K562 (cell line): ENCODE data around the gene IL37. TPM values are rescaled to one million over a fixed set of nuclear protein-coding genes. Genes with fewer than 3 reads are reported as not detected.

ENCODE experiments used
- BCOR ChIP-seq: fragments of 450-650 bp; IDR thresholded peaks from 2 replicates; pipeline ENCODE4 v1.6.1; 2016
- DPF2 ChIP-seq: fragments of 450-650 bp; IDR thresholded peaks from 2 replicates; pipeline ENCODE4 v1.6.1; 2016
- GABPB2 ChIP-seq: fragments of 250-450 bp; sonication (Bioruptor Pico); conservative IDR thresholded peaks from 2 replicates; pipeline ENCODE4 v1.5.1; 2021; ENCODE audit warnings: mild to moderate bottlenecking
- GTF2F1 ChIP-seq: IDR thresholded peaks from 2 replicates; pipeline ENCODE4 v1.6.1; 2011; ENCODE audit warnings: low read depth, low read length, improper control_type of control experiment
- HDAC1 ChIP-seq, 2 experiments: fragments of 450-650 bp; IDR thresholded peaks; 2 replicates each; pipeline ENCODE4 v1.6.1; 2016 to 2017; ENCODE audit warnings: inconsistent platforms in 1 of 2, mild to moderate bottlenecking in 1 of 2, moderate library complexity in 1 of 2
- JUND ChIP-seq, 2 experiments: IDR thresholded peaks; 2 replicates in 1 of 2; 3 replicates in 1 of 2; pipeline ENCODE4 v1.6.1; 2011; ENCODE audit warnings: borderline replicate concordance in 2 of 2, low read depth in 2 of 2, low read length in 2 of 2, improper control_type of control experiment in 1 of 2, missing biosample characterization in 1 of 2, missing genetic modification characterization in 1 of 2, missing genetic modification reagents in 1 of 2
- MAFG ChIP-seq: fragments of 450-650 bp; conservative IDR thresholded peaks from 2 replicates; pipeline ENCODE4 v1.6.1; 2016; ENCODE audit warnings: missing genetic modification characterization, missing compliant biosample characterization
- RCOR1 ChIP-seq, 2 experiments: IDR thresholded peaks; 2 replicates each; pipeline ENCODE4 v1.6.1; 2012; ENCODE audit warnings: low read depth in 2 of 2, low read length in 2 of 2, borderline replicate concordance in 1 of 2, improper control_type of control experiment in 1 of 2
- SMARCE1 ChIP-seq: fragments of 450-650 bp; IDR thresholded peaks from 2 replicates; pipeline ENCODE4 v1.7.1; 2016; ENCODE audit warnings: mild to moderate bottlenecking
- TAL1 ChIP-seq: fragments of 450-650 bp; IDR thresholded peaks from 2 replicates; pipeline ENCODE4 v1.6.1; 2016; ENCODE audit warnings: mild to moderate bottlenecking
- ZNF589 ChIP-seq: fragments of 200-800 bp; sonication (Bioruptor generic); IDR thresholded peaks from 2 replicates; pipeline ENCODE4 v1.6.1; 2016; ENCODE audit warnings: low read depth, missing genetic modification characterization, missing compliant biosample characterization
- ZNF785 ChIP-seq: fragments of 250-450 bp; sonication (Bioruptor Pico); IDR thresholded peaks from 2 replicates; pipeline ENCODE4 v1.4.0; 2020; ENCODE audit warnings: mild to moderate bottlenecking
- polyA plus RNA-seq, 8 experiments: library from polyadenylated mRNA; depleted of rRNA in 4 of 8; stranded (reverse) in 5 of 8; unstranded in 3 of 8; fragments of >200 nt; fragmentation: Nextera tagmentation in 2 of 8; fragmentation: Illumina TruSeq in 1 of 8; extraction: Ambion mirVana in 2 of 8; extraction: Trizol in 1 of 8; gene quantifications; 2 replicates each; pipeline versions ENCODE4 v1.2.1 to v1.2.3, GENCODE V29; 2011 to 2014; ENCODE audit warnings: inconsistent platforms in 1 of 8, missing spikeins in 1 of 8
- total RNA-seq, 7 experiments: library from RNA; depleted of rRNA in 6 of 7; stranded (reverse); fragments of >200 nt in 6 of 7; fragmentation: Illumina TruSeq in 2 of 7; extraction: Trizol in 2 of 7; gene quantifications; 2 replicates each; pipeline versions ENCODE4 v1.2.1 to v1.2.3, GENCODE V29; 2011 to 2021; ENCODE audit warnings: low replicate concordance in 1 of 7
- TF ChIP-seq, protein P1 (sequence below): fragments of 250-450 bp; sonication (Bioruptor Pico); IDR thresholded peaks from 2 replicates; pipeline ENCODE4 v1.8.0; 2022; ENCODE audit warnings: moderate library complexity, mild to moderate bottlenecking, inconsistent platforms
- TF ChIP-seq, protein P2 (sequence below), 2 experiments: fragments of 450-650 bp in 1 of 2; sonication (generic) in 1 of 2; formaldehyde crosslinking in 1 of 2; IDR thresholded peaks in 1 of 2; conservative IDR thresholded peaks in 1 of 2; 2 replicates each; pipeline versions ENCODE4 v1.6.1 to v1.8.1; 2016 to 2023; ENCODE audit warnings: mild to moderate bottlenecking in 2 of 2, moderate library complexity in 2 of 2, inconsistent platforms in 1 of 2, missing genetic modification reagents in 1 of 2
- TF ChIP-seq, protein P3 (sequence below), 2 experiments: fragments of 450-650 bp in 1 of 2; sonication (generic) in 1 of 2; formaldehyde crosslinking in 1 of 2; IDR thresholded peaks; 2 replicates each; pipeline versions ENCODE4 v1.7.1 to v1.9.0; 2016 to 2022; ENCODE audit warnings: inconsistent platforms in 1 of 2, mild to moderate bottlenecking in 1 of 2, missing genetic modification reagents in 1 of 2

IL37 gene
- total and polyA plus RNA-seq, 9 of the 15 experiments (the other 6 are each of a cell fraction or from before 2014, with no cell fraction given) = not detected

DNA sequence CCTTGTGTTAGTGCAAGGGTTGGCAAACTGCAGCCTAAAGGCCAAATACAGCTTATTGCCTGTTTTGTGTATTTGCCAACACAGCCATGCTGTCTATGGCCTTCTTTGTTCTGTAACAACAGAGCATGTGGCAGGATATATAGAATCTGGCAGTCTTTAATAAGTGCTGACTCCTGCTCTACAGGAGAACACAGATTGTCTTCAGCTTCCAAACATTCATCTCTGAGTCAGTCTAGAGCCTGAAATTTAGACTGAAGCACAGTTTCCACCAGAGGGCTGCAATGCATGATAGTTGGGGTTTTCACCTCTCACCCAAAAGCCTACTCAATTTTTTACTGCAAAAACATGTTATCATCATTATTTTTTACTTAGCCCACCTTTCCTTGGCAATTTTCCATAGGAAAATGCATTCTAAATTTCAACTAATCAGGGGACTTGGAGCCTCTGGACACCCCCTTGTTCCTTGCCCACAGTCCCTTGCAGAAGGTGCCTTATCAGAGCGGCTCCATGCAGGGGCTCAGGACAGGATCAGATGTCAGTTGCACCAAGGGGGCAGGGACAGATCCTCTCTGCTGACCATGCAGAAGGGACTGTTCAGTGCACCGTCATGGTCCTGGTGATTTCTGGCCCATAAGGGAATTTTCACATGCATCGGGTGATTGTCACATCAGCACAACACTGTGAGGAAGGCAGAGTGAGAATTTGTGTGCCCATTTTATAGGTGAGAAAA, 12.4 kb downstream of the IL37 start (continued):
- peak in 1 of 2 experiments; percentile 38; a peak in 1 of 4 replicates for TF ChIP-seq RCOR1 (IDR thresholded peaks at IDR 0.05; ENCODE audit: borderline replicate concordance in 1 of 2, low read depth in 2 of 2, low read length in 2 of 2)
- peak; percentile 27; the same call in 1 of the 2 replicates for TF ChIP-seq TAL1
- TF ChIP-seq BCOR = peak; percentile 22; the same call in 1 of the 2 replicates
- TF ChIP-seq SMARCE1 = 0 out of 2 replicates have a peak, but pooled peaks have one; percentile 12
- TF ChIP-seq, protein P1, sequence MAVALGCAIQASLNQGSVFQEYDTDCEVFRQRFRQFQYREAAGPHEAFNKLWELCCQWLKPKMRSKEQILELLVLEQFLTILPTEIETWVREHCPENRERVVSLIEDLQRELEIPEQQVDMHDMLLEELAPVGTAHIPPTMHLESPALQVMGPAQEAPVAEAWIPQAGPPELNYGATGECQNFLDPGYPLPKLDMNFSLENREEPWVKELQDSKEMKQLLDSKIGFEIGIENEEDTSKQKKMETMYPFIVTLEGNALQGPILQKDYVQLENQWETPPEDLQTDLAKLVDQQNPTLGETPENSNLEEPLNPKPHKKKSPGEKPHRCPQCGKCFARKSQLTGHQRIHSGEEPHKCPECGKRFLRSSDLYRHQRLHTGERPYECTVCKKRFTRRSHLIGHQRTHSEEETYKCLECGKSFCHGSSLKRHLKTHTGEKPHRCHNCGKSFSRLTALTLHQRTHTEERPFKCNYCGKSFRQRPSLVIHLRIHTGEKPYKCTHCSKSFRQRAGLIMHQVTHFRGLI (CRISPR knock-in tag) = no peak
- TF ChIP-seq ZNF589 = no peak
- TF ChIP-seq, protein P2, sequence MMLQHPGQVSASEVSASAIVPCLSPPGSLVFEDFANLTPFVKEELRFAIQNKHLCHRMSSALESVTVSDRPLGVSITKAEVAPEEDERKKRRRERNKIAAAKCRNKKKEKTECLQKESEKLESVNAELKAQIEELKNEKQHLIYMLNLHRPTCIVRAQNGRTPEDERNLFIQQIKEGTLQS (IDR thresholded peaks at IDR 0.05) = no peak
- TF ChIP-seq, protein P2 (CRISPR knock-in tag; conservative IDR thresholded peaks at IDR 0.05) = no peak
- TF ChIP-seq ZNF785 (CRISPR knock-in tag) = no peak
- TF ChIP-seq HDAC1 (IDR thresholded peaks at IDR 0.05) = no peak; a peak in 1 of 4 replicates
- TF ChIP-seq GTF2F1 = no peak
- TF ChIP-seq JUND (IDR thresholded peaks at IDR 0.05; ENCODE audit: borderline replicate concordance, low read depth, low read length) = 0 out of 2 replicates have a peak, but pooled peaks have one; percentile 1
- no peak for TF ChIP-seq JUND (tag; IDR thresholded peaks at IDR 0.05; ENCODE audit: borderline replicate concordance, low read depth, low read length)
- peak; percentile 59 for TF ChIP-seq MAFG
- TF ChIP-seq, protein P3, sequence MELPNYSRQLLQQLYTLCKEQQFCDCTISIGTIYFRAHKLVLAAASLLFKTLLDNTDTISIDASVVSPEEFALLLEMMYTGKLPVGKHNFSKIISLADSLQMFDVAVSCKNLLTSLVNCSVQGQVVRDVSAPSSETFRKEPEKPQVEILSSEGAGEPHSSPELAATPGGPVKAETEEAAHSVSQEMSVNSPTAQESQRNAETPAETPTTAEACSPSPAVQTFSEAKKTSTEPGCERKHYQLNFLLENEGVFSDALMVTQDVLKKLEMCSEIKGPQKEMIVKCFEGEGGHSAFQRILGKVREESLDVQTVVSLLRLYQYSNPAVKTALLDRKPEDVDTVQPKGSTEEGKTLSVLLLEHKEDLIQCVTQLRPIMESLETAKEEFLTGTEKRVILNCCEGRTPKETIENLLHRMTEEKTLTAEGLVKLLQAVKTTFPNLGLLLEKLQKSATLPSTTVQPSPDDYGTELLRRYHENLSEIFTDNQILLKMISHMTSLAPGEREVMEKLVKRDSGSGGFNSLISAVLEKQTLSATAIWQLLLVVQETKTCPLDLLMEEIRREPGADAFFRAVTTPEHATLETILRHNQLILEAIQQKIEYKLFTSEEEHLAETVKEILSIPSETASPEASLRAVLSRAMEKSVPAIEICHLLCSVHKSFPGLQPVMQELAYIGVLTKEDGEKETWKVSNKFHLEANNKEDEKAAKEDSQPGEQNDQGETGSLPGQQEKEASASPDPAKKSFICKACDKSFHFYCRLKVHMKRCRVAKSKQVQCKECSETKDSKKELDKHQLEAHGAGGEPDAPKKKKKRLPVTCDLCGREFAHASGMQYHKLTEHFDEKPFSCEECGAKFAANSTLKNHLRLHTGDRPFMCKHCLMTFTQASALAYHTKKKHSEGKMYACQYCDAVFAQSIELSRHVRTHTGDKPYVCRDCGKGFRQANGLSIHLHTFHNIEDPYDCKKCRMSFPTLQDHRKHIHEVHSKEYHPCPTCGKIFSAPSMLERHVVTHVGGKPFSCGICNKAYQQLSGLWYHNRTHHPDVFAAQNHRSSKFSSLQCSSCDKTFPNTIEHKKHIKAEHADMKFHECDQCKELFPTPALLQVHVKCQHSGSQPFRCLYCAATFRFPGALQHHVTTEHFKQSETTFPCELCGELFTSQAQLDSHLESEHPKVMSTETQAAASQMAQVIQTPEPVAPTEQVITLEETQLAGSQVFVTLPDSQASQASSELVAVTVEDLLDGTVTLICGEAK (IDR thresholded peaks at IDR 0.05) = no peak
- TF ChIP-seq, protein P3 (CRISPR knock-in tag; IDR thresholded peaks at IDR 0.05) = no peak
- peak; percentile 58 for TF ChIP-seq DPF2
- TF ChIP-seq GABPB2 (CRISPR knock-in tag) = no peak
